GM12874 (cell line): ENCODE results near the gene UMODL1.

Source experiments
- CTCF ChIP-seq: IDR thresholded peaks from 2 replicates; pipeline ENCODE4 v1.5.1; 2011; ENCODE audit warnings: low read depth, mild to moderate bottlenecking, control low read depth, low read length, moderate library complexity; ENCODE audit not compliant: insufficient read depth

Gene UMODL1

GRCh38 chr21:42068592-42068991, 2.5 kb upstream of the UMODL1 start:
- no peak for TF ChIP-seq CTCF

- no peak for TF ChIP-seq CTCF
Observed at GRCh38 chr21:42069327-42069726, 1.8 kb upstream of the UMODL1 start.

DNA sequence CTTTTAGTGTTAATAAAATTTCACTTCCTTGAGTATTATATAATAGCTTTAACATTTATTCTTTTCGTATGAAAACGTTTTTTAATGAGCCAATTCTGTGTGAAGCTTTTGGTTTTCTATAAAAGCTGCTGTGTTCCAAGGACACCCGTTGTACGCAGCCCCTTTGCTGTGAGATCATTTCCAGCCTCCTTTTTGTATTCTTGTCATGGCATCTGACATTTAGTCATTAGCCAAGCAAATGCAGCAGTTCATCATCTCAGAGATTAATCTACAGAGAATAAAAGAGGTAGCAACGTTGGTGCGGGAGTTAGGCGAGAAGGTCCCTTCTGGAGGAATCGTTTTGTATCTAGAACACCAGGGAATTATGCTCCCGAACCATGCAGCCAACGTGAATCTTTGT, 1.3 kb upstream of the UMODL1 start:
- no peak for TF ChIP-seq CTCF

- TF ChIP-seq CTCF: no peak
Observed at GRCh38 chr21:42073145-42074099, 2.3 kb downstream of the UMODL1 start.

DNA sequence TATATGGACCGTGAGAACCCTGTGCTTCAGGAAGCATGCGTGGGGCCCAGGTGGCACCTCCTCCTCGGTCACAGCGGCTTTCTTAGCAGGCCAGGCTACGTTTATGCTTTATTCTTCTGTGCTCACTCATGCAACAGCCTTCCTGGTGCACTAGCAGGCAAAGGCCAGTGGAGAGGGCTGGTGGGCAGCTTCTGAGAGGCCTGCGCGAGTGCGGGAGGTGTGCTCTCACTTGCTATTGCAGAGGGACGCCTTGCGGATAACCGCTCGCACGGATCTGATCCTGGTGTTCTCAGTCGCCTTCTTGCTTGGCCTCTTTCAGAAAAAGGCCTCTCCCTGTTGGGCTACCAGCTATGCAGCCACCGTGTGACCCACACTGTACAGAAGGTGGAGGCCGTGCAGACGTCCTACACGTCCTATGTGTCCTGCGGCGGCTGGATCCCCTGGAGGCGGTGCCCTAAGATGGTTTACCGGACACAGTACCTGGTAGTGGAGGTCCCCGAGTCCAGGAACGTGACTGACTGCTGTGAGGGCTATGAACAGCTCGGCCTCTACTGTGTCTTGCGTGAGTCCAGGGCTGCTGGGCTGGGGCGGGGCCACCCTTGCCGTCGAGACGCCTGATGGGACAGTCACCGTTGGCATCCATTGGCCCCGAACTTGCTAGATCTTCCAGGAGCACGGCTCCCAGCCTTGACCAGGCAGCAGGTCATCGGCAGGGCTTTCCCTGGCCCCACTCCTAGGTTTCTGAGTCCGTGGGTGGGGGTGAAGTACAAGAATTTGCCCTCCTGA, 4.8 kb downstream of the UMODL1 start:
- TF ChIP-seq CTCF: no peak

DNA sequence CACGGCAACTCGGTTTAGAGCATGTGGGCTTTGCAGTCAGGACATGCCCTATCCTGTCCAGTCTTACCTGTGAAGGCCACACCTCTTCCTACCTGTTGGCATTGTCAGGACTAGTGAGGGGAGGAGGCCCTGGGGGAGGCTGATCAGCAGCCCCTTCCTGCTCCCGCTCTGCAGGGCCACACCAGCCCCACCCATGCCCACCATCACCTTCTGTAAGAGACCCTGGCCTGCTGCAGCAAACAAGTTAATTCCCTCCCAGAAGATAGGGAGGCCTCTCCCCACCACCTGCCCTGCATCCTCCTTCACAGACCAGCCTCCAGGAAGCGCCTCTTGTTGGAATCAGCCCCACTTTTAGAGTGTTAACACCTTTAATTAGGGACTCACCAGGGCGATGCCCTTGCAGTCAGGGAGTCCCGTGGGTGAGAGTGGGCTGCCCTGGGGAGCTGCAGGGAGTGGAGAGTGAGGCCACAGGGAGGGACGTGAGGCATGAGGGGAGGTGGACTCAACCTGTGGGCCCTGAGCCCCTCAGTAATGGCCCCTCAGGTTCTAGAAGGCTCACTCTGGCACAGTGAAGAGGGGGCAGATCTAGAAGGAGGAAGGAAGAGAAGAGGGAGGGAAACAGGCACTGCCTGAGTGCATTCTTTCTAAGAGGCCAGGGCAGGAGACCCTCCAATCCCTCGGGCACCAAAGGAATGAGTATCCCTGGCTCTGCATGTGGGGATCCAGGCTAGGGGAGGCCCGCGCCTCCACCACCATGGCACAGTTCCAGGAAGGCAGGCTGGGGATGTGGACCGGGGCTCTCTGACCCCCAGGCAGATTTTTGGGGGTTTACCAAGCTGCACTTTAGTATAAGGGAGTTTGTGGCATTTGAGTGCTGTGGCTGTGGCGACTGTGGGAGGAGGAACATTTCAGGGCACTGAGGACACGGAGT, 8.2 kb downstream of the UMODL1 start:
- TF ChIP-seq CTCF: no peak
